ENCODE results near the gene PDE6A.

The PDE6A gene

GRCh38 chr5:149836451-149837139, 108.0 kb downstream of the PDE6A start:
- DNase-seq (ENCODE audit: low read depth) = no peak

DNA sequence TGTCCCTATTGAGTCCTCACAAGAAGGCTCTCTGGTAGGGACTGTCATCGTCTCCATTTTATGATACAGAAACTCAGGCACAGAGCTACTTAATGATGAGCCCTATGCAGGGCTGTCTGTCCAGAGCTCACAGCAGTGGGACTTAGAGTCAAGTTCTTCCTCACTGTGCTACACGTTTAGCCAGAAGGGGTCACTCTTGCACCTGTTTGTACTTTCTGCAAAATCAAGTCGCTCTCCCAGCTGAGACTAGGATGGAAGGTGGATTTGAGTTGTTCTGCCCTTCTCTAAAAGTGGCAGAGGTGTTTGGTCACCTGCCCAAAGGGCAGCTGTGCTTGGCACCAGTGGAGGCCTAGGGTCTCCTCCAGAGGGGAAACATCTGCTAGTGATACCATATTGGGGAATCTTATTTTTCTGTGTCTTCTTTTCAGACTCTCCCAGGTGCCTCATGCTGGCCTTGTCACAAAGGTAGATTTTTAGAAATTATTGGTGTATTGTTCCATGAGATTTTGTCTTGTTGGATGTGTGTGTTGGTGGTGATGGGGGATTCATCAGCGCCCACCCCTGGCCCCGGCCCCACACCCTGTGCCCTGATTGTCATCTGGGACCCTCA, 110.2 kb downstream of the PDE6A start:
- DNase-seq (ENCODE audit: low read depth) = peak; percentile 12

DNA sequence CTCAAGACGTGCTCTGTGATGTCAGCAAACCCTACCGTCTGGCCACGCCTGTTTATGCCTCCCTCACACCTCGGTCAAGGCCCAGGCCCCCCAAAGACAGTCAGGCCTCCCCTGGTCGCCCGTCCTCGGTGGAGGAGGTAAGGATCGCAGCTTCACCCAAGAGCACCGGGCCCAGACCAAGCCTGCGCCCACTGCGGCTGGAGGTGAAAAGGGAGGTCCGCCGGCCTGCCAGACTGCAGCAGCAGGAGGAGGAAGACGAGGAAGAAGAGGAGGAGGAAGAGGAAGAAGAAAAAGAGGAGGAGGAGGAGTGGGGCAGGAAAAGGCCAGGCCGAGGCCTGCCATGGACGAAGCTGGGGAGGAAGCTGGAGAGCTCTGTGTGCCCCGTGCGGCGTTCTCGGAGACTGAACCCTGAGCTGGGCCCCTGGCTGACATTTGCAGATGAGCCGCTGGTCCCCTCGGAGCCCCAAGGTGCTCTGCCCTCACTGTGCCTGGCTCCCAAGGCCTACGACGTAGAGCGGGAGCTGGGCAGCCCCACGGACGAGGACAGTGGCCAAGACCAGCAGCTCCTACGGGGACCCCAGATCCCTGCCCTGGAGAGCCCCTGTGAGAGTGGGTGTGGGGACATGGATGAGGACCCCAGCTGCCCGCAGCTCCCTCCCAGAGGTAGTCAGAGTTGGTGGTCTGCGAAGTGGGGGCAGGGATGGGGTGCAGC, 111.3 kb downstream of the PDE6A start:
- no peak for DNase-seq (ENCODE audit: low read depth)

- DNase-seq (ENCODE audit: low read depth) = no peak
Measured at GRCh38 chr5:149832636-149833035, 112.0 kb downstream of the PDE6A start.

- DNase-seq (ENCODE audit: low read depth) = peak; percentile 24
Measured at GRCh38 chr5:149831492-149831891, 113.1 kb downstream of the PDE6A start.

DNA sequence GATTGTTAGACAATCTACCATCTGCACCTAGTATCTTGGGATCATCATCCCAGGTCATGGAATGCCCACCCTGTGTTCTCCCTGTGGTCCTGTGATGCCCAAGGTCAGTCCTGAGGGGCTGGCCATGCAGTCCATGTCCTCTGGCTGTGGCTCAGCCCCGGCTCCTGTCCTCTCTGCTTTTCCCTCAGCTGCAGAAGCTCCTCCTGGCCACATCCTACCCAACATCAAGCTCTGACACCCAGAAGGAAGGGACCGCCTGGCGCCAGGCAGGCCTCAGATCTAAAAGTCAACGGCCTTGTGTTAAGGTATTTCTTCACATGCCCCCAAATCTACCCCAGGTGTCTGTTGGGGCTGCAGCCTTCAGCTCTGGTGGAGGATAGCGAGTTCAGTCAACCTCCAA, 114.0 kb downstream of the PDE6A start:
- no peak for DNase-seq (ENCODE audit: low read depth)

- DNase-seq (ENCODE audit: low read depth) = no peak
Measured at GRCh38 chr5:149829954-149830353, 114.6 kb downstream of the PDE6A start.

DNA sequence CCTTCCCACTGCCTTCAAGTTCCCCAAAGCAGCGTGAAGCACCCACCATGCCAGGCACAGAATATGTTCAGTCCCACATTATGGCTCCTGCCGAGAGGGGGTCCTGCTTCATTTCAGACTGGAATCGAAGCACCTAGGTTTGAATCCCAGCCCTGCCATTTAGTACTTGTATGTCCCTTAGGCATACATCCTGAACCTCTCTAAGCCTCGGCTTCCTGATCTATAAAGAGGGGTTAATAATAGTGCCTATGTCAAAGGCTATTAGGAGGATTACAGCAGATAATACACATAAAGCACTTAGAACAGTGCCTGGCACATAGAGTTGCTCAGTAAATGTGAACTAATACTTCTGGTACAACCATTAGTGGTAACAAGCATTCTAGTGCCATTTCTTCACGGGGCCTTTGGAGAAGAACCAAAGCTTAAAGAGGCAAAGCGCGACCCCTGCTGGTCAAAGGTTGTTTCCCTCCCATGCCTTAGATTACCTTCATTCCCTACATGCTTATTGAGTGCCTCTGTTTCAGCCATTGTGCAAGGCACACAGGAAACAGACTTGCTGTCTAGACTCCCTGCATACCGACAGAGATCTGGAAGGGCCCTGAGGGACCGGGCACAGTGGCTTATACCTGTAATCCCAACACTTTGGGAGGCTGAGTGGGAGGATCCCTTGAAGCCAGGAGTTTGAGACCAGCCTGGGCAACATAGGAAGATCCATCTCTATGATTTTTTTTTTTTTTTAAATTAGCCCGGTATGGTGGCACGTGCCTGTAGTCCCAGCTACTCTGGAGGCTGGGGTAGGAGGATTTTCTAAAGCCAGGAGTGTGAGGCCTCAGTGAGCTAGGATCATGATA, 116.2 kb downstream of the PDE6A start:
- peak; percentile 71 for DNase-seq (ENCODE audit: low read depth)

GRCh38 chr5:149827546-149827945, 117.0 kb downstream of the PDE6A start:
- DNase-seq (ENCODE audit: low read depth) = no peak

- no peak for DNase-seq (ENCODE audit: low read depth)
Measured at GRCh38 chr5:149827086-149827485, 117.5 kb downstream of the PDE6A start.

DNA sequence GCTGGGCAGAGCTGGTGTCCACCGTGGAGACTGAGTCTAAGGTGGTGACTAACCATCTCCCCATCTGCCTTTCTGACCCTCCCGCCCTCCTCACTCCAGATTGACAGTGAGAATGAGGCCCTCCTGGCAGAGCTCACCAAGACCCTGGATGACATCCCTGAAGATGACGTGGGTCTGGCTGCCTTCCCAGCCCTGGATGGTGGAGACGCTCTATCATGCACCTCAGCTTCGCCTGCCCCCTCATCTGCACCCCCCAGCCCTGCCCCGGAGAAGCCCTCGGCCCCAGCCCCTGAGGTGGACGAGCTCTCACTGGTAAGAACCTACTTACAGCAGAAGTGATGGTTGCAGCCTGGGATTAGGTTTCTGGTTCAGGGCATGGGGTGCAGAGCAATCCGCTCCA, 118.0 kb downstream of the PDE6A start:
- no peak for DNase-seq (ENCODE audit: low read depth)

- DNase-seq (ENCODE audit: low read depth) = no peak
Measured at GRCh38 chr5:149824846-149825245, 119.7 kb downstream of the PDE6A start.

DNA sequence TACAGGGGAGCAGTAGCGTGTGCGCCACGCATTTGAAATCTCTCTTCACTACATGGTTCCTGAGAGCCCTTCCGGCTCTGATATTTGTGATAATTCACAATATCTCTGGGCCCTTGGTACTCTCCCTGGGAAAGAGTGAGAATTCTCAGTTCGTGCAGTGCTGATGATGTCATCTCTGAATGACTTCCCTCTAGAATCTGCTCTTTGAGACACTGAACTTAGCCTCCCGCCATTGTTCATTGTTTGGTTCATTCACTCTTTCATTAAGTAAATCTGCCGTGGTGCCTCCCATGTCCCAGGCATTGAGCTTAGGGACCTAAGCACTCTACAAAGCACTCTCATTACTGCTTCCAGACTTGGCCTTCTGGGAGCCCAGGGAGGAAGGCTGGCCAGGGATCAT, 120.5 kb downstream of the PDE6A start:
- no peak for DNase-seq (ENCODE audit: low read depth)

- DNase-seq (ENCODE audit: low read depth) = no peak
Measured at GRCh38 chr5:149823375-149823774, 121.2 kb downstream of the PDE6A start.

- no peak for DNase-seq (ENCODE audit: low read depth)
Measured at GRCh38 chr5:149822301-149822700, 122.3 kb downstream of the PDE6A start.

DNA sequence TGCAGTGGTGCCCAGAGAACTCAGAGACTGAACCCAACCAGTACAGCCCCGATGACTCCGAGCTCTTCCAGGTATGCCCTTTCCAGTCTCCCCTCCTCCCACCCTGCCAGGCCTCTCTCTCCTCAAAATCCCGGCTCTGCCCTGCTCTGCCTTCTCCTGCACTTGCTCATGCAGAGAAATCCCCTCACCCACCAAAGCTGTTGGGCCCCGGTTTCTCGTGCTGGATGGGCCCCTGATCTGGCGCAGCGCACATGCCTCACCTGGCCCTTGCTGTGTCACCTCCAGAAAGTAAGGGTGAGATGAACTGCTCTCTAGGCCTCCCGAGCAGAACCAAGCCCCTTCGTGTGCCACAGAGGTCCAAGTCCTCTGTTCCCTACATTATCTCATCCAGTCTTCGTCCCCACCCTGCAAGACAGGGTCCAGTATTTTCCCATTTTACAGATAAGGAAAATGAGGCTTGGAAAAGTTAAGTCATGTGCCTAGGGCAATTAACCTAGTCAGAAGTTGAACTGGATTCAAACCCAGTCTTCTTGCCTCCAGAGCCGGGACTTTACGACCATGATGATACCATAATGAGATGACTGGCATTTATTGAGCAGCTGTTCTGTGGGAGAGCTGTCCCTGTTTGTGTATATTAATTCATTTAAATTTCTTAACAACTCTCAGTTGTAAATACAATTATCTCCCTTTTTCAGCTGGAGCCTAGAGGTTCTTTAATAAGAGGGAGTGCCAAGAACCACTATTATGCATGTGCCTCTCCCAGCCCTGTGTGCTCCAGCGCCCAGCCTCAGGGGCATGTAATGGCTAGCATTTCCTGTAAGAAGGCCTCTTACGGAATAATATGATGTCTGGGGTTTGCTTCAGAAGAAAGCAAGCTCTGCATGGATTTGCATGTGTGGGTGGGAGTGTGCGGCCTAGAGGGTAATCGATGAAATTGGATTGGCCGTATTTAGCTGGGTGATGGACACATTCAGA, 123.8 kb downstream of the PDE6A start:
- no peak for DNase-seq (ENCODE audit: low read depth)

- DNase-seq (ENCODE audit: low read depth) = no peak
Measured at GRCh38 chr5:149820012-149820411, 124.6 kb downstream of the PDE6A start.

DNA sequence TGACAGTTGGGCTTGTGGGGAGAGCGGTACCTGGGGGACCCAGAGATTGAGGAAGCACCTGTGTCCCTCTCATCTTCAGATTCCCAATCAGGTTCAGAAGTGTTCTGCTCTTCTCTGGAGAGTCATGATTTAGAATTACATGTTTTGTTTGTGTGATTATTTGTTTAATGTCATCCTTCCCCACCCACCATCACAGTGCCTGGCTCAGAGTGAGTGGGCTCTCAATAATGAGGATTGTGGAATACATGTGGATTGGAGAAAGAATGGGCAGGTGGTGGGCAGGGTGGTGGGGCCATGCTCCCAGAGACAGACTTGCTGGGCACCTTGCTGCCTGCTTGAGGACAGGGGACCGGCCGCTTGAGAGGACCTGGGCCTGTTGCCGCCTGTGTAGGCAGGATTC, 126.5 kb downstream of the PDE6A start:
- DNase-seq (ENCODE audit: low read depth) = no peak

DNA sequence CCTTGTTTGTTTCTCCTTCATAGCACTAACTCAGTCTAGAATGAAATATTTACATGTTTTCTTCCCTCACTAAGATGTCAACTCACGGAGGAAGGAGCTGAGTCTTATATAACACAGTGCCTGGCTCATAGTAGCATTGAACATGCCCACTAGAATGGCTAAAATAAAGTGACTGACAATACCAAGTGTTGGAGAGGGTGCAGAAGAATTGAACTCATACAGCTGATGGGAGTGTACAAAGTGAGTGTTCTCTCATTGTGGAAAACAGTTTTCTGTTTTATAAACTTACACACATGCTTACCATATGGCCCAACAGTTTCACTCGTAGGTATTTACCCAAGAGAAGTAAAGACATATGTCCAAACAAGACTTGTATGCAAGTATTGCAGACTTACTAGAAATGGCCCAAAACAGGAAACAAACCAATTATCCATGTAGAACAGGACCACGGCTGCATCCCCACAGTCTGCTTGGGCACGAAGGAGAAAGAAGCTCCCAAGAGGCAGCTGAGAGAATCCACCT, 127.0 kb downstream of the PDE6A start:
- DNase-seq (ENCODE audit: low read depth) = no peak

DNA sequence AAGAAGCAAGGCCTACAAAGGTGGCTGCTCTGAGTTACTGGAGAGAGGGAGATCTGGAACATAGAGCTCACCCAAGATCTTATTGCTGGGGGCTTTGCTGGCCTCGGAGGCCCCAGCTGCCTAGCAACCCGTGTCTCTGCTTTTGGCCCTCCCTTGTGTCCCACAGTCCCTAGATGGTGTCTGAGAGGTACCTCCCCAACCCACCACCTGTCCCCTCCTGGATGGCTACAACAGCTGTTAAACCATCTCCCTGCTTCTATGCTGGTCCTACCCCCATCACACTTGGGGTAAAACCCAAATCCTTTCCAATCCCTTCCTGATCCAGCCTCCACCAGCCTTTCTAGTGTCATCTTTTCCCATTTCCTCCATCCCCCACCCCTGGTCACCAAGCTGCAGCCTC, 127.9 kb downstream of the PDE6A start:
- DNase-seq (ENCODE audit: low read depth) = no peak

GRCh38 chr5:149811453-149811852, 133.1 kb downstream of the PDE6A start:
- no peak for DNase-seq (ENCODE audit: low read depth)
